Endothelial cell of umbilical vein (primary cell): Measurements from ENCODE around the gene SLAMF6. TPM values are rescaled to one million over a fixed set of nuclear protein-coding genes. Genes with fewer than 3 reads are reported as not detected.

ENCODE experiments used
- BruUV-seq: library from RNA; stranded (reverse); fragments of 400-500 nt; replicated peaks from 2 replicates; lab custom pipeline; 2021; lab: Mats Ljungman, UMichigan
- CTCF ChIA-PET: fragments of 300-600, 350-600 bp; sonication (Branson Sonifier 250); formaldehyde crosslinking; loops from one replicate; lab custom pipeline; 2021; ENCODE audit warnings: antibody characterized with exemption, inconsistent platforms; lab: Charles Lee
- POLR2A ChIA-PET: fragments of 300-600, 350-600 bp; sonication (Branson Sonifier 250); formaldehyde crosslinking; loops from one replicate; lab custom pipeline; 2021; ENCODE audit warnings: antibody characterized with exemption, inconsistent platforms; lab: Charles Lee
- DNase-seq: peaks from one replicate; pipeline ENCODE4 v3.0.0-alpha.2; 2011; ENCODE audit warnings: low read depth, low spot score
- FAIRE-seq: peaks from 2 replicates; lab custom pipeline; 2011; peaks lifted over from hg19 to GRCh38; lab: Jason Lieb, UNC
- H2AFZ ChIP-seq: 2 replicates; pipeline ENCODE4 v1.6.0; 2012; ENCODE audit warnings: low read depth, low read length, control low read depth, inconsistent platforms
- H3K27ac ChIP-seq: 2 replicates; pipeline ENCODE4 v1.5.1; 2011; ENCODE audit warnings: low read depth, mild to moderate bottlenecking, control low read depth, low read length, moderate library complexity; ENCODE audit not compliant: insufficient read depth
- H3K27me3 ChIP-seq, 2 experiments: 2 replicates each; pipeline versions ENCODE4 v1.6.0 to v1.6.1; 2011; ENCODE audit warnings: low read length in 2 of 2, mixed read lengths in 1 of 2; ENCODE audit not compliant: control insufficient read depth in 2 of 2, insufficient read depth in 2 of 2
- H3K36me3 ChIP-seq, 2 experiments: 2 replicates in 1 of 2; 3 replicates in 1 of 2; pipeline ENCODE4 v1.5.1; 2011; ENCODE audit warnings: low read length in 2 of 2, mild to moderate bottlenecking in 1 of 2, moderate library complexity in 1 of 2; ENCODE audit not compliant: control insufficient read depth in 2 of 2, insufficient read depth in 2 of 2; ENCODE audit errors: extremely low read depth in 1 of 2
- H3K4me1 ChIP-seq: 3 replicates; pipeline ENCODE4 v1.5.1; 2011; ENCODE audit warnings: mild to moderate bottlenecking, low read length; ENCODE audit not compliant: control insufficient read depth, insufficient read depth; ENCODE audit errors: extremely low read depth
- H3K4me2 ChIP-seq: 2 replicates; pipeline ENCODE4 v1.6.1; 2011; ENCODE audit warnings: low read length, control low read depth, mixed read lengths; ENCODE audit not compliant: insufficient read depth
- H3K4me3 ChIP-seq, 3 experiments: fragments of 200-600 bp in 1 of 3; sonication (generic), shearing (Covaris generic) in 1 of 3; replicated peaks in 1 of 3; 2 replicates each; pipeline ENCODE4 v1.5.1; 2011 to 2016; ENCODE audit warnings: control low read depth in 3 of 3, low read length in 3 of 3, mild to moderate bottlenecking in 2 of 3, inconsistent platforms in 1 of 3, low read depth in 1 of 3, moderate library complexity in 1 of 3; ENCODE audit not compliant: insufficient read depth in 1 of 3
- H3K79me2 ChIP-seq: 2 replicates; pipeline ENCODE4 v1.6.0; 2012; ENCODE audit warnings: low read length, inconsistent platforms; ENCODE audit not compliant: control insufficient read depth, insufficient read depth
- H3K9ac ChIP-seq: replicated peaks from 2 replicates; pipeline ENCODE3; 2011; ENCODE audit warnings: low read length, control low read depth; ENCODE audit not compliant: insufficient read depth; ENCODE audit errors: extremely low read depth
- H3K9me1 ChIP-seq: replicated peaks from 3 replicates; pipeline ENCODE4 v1.6.0; 2011; ENCODE audit warnings: mild to moderate bottlenecking, low read length; ENCODE audit not compliant: control insufficient read depth, insufficient read depth; ENCODE audit errors: extremely low read depth
- H3K9me3 ChIP-seq: replicated peaks from 2 replicates; pipeline ENCODE4 v1.5.1; 2012; ENCODE audit warnings: low read length, inconsistent platforms; ENCODE audit not compliant: control insufficient read depth, insufficient read depth
- H4K20me1 ChIP-seq: replicated peaks from 2 replicates; pipeline ENCODE3; 2011; ENCODE audit warnings: mild to moderate bottlenecking, low read length; ENCODE audit not compliant: control insufficient read depth, insufficient read depth; ENCODE audit errors: extremely low read depth
- CTCF ChIP-seq, 2 donors: IDR thresholded peaks; 1 replicate in 1 of 2; 2 replicates in 1 of 2; pipeline ENCODE4 v1.5.1; 2011; ENCODE audit warnings: low read length in 2 of 2, mild to moderate bottlenecking in 2 of 2, moderate library complexity in 2 of 2, control low read depth in 1 of 2, inconsistent platforms in 1 of 2, low read depth in 1 of 2; ENCODE audit not compliant: insufficient read depth in 1 of 2; ENCODE audit errors: extremely low read depth in 1 of 2
- EZH2 ChIP-seq: IDR thresholded peaks from 2 replicates; pipeline ENCODE4 v1.6.1; 2012; ENCODE audit warnings: borderline replicate concordance, low read depth, mild to moderate bottlenecking, moderate library complexity, low read length, inconsistent platforms; ENCODE audit not compliant: severe bottlenecking
- FOS ChIP-seq: IDR thresholded peaks from 2 replicates; pipeline ENCODE4 v1.6.1; 2011; ENCODE audit warnings: mild to moderate bottlenecking, low read length, moderate library complexity, borderline replicate concordance; ENCODE audit not compliant: insufficient read depth
- GATA2 ChIP-seq: IDR thresholded peaks from 2 replicates; pipeline ENCODE4 v1.7.0; 2011; ENCODE audit warnings: low read depth, mild to moderate bottlenecking, moderate library complexity, mixed read lengths, low read length; ENCODE audit not compliant: insufficient read length, insufficient read depth
- JUN ChIP-seq: IDR thresholded peaks from 2 replicates; pipeline ENCODE4 v1.6.1; 2011; ENCODE audit warnings: borderline replicate concordance, low read depth; ENCODE audit not compliant: insufficient read length, insufficient read depth
- MAX ChIP-seq: IDR thresholded peaks from 2 replicates; pipeline ENCODE4 v1.6.1; 2011; ENCODE audit not compliant: insufficient read depth, insufficient read length
- MYC ChIP-seq: IDR thresholded peaks from one replicate; pipeline ENCODE4 v1.6.1; 2011; ENCODE audit warnings: mild to moderate bottlenecking, low read depth, low read length
- POLR2A ChIP-seq: IDR thresholded peaks from 2 replicates; pipeline ENCODE4 v1.6.1; 2012; ENCODE audit warnings: low read depth, mild to moderate bottlenecking, control low read depth, low read length
- POLR2AphosphoS5 ChIP-seq: IDR thresholded peaks from 2 replicates; pipeline ENCODE4 v1.6.1; 2012; ENCODE audit warnings: low read depth, mild to moderate bottlenecking, control low read depth, low read length, moderate library complexity; ENCODE audit not compliant: insufficient read depth
- dilution Hi-C: fragments of 300-500 bp; cut with MboI; formaldehyde crosslinking; loops from one replicate; pipeline ENCODE4 v1.15.0; 2019; ENCODE audit warnings: low sequenced_read_pairs; ENCODE audit not compliant: extremely low pct_ligation_motif_present
- intact Hi-C: fragments of 100-400 bp; cut with micrococcal nuclease; formaldehyde crosslinking; loops from one replicate; pipeline ENCODE4 v1.10.0; 2022
- polyA plus RNA-seq, 4 experiments: library from polyadenylated mRNA; depleted of rRNA in 3 of 4; stranded (reverse) in 3 of 4; unstranded in 1 of 4; fragments of >200 nt; gene quantifications; 2 replicates each; pipeline versions ENCODE4 v1.2.1 to v1.2.3, GENCODE V29; 2011 to 2012; ENCODE audit warnings: missing spikeins in 1 of 4
- total RNA-seq: library from RNA; stranded (reverse); gene quantifications from 2 replicates; pipeline ENCODE4 v1.2.3, GENCODE V29; 2021

SLAMF6 gene
- total and polyA plus RNA-seq, 2 donors (not counting 3 experiments of a cell fraction or from before 2014, with no cell fraction given) = not detected

GRCh38 chr1:160540859-160541233 lies 17.8 kb upstream of the SLAMF6 start:
- H3K9me3 ChIP-seq = no peaks in the 10 kb centered on the region
- no peak overlapping the region for H3K9ac ChIP-seq
- no peak overlapping the region for H3K4me3 ChIP-seq
- ChIA-PET POLR2A (no interaction called here), CTCF (interaction anchor here (1.0 kb wide), 1 partner anchor 26 kb away, joined by 3 read pairs; no protein-coding TSS in a partner anchor)
- H3K4me1 ChIP-seq = no peaks in the 10 kb centered on the region
- H3K36me3 ChIP-seq = no peaks in the 10 kb centered on the region
- DNase-seq = no peak
- BruUV-seq = no TSS peak
- no peaks in the 10 kb centered on the region for H4K20me1 ChIP-seq
- no peak for FAIRE-seq
- H3K79me2 ChIP-seq = no peaks in the 10 kb centered on the region
- no peak for TF ChIP-seq FOS
- TF ChIP-seq EZH2 = no peak
- TF ChIP-seq CTCF (IDR thresholded peaks at IDR 0.05; ENCODE audit: extremely low read depth in 1 of 2, insufficient read depth in 1 of 2, low read depth in 1 of 2, low read length in 2 of 2) = no peak
- TF ChIP-seq POLR2AphosphoS5 = no peak
- no peak for TF ChIP-seq GATA2
- no peak for TF ChIP-seq JUN
- TF ChIP-seq MYC = no peak
- no peak for TF ChIP-seq MAX
- TF ChIP-seq POLR2A = no peak
- H3K27ac ChIP-seq = no peak overlapping the region
- H2AFZ ChIP-seq = no peak overlapping the region
- dilution Hi-C loops (no loop called here), intact Hi-C loops (no loop called here)
- H3K4me2 ChIP-seq = no peak overlapping the region
- no peaks in the 10 kb centered on the region for H3K9me1 ChIP-seq
- no peaks in the 10 kb centered on the region for H3K27me3 ChIP-seq
